Jurkat, Clone E6-1 (cell line): ENCODE measurements around the gene CPLX3.

Experiments
- DNase-seq: peaks from one replicate; pipeline ENCODE4 v3.0.0-alpha.2; 2011; ENCODE audit warnings: low read depth, low spot score
- H3K4me3 ChIP-seq: 2 replicates; pipeline ENCODE4 v1.5.1; 2011; ENCODE audit warnings: mild to moderate bottlenecking, low read length, control low read depth, moderate library complexity

Gene CPLX3

DNA sequence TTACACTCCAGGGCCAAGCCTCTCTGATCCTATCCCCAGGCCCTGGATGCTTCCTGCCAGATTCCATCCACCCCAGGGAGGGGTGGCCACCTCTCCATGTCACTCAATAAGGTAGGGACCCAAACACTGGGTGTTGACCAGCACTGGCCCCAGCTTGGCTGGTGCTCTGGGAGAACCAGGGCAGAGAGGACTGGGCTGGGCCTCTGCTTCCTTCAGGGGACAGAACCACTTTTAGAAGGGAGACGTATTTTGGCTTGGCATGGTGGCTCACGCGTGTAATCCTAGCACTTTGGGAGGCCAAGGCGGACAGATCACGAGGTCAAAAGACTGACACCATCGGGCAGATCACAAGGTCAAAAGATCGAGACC, 4.7 kb upstream of the CPLX3 start:
- no peak overlapping the region for H3K4me3 ChIP-seq
- DNase-seq = no peak

DNA sequence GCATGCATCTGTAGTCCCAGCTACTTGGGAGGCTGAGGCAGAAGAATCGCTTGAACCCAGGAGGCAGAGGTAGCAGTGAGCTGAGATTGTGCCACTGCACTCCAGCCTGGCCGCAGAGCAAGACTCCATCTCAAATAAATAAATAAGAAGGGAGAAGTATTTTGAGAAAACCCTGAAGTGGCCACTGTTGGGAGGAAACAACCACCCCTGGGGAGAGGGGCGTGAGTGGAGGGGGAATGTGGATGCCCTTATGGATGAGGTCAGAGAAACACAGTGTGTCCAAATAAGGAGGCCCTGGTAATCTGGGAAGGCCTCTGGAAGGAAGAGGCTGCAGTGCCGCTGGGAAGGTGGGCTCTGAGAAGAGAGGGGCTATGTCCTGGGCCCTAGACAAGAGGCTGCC, 4.2 kb upstream of the CPLX3 start:
- DNase-seq = no peak
- no peak overlapping the region for H3K4me3 ChIP-seq

DNA sequence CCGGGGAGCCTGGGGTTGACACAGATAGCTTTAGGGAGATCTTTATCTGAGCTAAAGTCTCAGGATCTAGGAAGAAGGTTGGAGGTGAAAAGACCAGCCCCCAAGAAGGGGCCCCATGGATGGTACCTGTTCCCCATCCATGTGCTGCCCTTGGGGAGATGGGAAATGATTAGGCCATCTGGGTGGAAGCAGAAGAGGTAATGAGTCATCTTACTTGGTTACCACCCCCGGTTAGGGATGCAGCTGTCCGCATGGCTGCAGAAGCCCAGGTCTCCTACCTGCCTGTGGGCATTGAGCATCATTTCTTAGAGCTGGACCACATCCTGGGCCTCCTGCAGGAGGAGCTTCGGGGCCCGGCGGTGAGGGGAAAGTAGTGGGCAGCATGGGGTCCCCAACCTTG, 3.1 kb upstream of the CPLX3 start:
- no peak for DNase-seq
- H3K4me3 ChIP-seq = no peak overlapping the region

DNA sequence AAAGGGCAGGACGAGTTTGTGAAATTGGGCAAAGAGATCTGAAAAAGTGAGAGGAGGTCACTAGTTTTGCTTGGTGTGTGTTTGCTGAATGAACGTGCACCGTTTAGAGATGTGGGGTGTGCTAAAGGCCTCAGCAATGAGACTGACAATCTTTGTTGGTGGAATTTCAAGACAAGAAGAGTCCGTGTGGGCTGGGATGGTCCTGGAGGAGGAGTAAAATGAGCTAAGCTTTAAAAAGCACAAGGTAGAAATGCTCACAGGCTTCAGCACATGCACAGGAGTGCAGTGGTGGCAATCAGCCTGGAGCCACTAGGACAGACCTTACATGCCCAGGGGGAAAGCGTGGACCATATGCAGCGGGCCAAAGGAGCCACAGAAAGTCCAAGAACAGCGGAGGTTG, 1.5 kb upstream of the CPLX3 start:
- DNase-seq = no peak
- no peak overlapping the region for H3K4me3 ChIP-seq

DNA sequence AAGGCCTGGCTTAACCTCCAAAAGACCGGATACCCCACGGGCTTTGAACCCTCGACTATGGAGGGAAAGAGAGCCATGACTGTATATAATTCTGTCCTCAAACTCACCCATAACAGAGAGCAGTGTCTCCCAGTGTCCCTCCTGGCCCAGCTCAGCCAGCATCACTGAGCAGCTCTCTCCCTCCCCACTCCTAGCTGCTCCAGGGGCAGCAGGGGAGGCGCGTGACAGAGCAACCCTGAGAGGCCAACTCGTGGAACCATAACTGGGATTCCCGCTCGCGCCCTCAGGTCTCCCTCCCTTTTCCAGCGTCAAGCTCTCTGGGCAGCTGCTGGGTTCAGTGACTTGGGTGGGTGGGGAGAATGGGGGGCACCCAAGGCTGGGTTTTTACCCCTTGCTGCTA, 561 bp upstream of the CPLX3 start:
- no peak for DNase-seq

DNA sequence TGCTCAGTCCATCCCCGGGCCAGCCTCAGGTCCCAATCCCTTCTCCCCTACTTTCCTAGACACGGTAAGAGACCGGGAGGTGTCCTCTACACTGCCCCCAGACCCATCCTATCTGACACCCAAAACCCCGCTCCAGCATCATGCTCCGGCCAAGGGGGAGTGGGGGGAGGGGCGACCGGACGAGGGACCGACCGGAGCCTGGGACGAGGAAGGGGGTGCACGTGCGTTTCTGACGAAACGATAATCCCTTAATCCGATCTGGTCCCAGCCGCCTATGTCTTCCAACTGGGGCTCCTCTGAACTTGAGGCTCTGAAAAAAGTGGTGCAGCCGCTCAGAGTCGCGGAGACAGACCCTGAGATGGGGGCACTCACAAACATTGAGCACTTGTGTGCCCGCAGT, 494 bp downstream of the CPLX3 start:
- no peak for DNase-seq
- H3K4me3 ChIP-seq = no peak overlapping the region

More for the DNA sequence above, 561 bp upstream of the CPLX3 start:
- no peak overlapping the region for H3K4me3 ChIP-seq

DNA sequence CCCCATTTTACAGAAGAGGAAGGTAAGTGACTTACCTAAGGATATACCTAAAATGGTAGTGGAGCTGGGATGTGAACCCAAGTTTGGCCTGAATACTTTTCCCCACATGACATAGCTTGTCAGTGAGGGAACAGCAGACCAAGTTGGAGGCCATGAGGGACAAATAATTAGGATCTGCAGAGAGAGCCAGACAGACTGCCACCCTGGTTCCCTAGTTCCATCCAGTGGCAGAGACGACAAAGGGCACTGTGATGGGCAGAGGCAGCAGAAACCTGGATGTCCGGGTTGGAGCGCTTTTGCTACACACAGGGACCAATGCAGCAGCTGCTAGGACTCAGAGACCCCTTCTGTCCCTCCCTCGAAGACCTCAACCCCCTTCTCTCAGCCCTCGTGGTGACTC, 1.2 kb downstream of the CPLX3 start:
- no peak for DNase-seq

DNA sequence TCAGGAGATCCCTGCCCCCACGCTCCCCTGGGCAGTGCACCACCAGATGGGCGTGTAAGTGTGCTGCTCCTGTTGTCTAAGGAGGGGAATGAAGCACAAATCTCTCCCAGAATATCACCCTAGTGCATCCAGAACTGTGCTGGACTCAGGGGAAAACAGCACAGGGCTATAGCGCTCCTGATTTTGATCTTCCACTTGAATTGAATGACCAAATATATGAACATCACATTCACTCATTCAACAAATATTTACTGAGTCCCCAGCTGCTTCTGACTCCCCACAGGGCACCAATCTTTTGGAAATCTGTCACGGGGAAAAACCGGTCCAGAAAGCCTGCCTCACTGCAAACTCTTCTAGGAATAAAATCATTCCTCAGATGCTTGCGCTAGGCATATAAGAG, 2.4 kb downstream of the CPLX3 start:
- H3K4me3 ChIP-seq = no peak overlapping the region
- DNase-seq = no peak

More for the DNA sequence above, 1.2 kb downstream of the CPLX3 start:
- no peak overlapping the region for H3K4me3 ChIP-seq

DNA sequence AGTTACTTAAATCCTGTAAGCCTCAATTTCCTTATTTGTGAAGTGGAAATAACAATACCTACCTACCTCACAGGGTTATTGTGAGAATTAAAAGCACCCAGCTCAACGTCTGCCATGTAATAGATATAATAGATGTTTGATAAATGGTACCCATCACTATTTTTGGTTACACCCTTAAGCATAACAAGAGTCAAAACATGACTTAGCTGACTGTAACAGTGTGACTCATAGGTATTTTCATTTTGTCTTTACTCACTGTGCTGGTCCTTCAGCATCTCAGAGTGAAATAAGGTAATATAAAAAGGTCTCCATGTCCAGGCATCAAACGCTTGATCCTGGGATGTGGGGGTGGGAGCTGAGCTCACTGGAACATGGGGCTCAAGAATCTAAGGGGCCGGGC, 3.1 kb downstream of the CPLX3 start:
- H3K4me3 ChIP-seq = no peak overlapping the region
- no peak for DNase-seq

DNA sequence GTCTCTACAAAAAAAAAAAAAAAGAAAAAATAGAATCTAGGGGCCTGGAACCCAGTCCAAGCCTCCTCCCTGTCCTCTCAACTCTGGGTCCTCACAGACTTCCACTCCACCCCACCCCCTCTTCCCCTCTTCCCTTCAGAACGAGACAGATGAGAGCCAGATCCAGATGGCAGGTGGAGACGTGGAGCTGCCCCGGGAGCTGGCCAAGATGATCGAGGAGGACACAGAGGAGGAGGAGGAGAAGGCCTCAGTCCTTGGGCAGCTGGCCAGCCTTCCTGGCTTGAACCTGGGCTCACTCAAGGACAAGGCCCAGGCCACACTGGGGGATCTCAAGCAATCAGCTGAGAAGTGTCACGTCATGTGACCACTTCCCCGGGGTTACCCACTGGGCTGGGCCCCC, 3.6 kb downstream of the CPLX3 start:
- DNase-seq = no peak
- H3K4me3 ChIP-seq = no peak overlapping the region

DNA sequence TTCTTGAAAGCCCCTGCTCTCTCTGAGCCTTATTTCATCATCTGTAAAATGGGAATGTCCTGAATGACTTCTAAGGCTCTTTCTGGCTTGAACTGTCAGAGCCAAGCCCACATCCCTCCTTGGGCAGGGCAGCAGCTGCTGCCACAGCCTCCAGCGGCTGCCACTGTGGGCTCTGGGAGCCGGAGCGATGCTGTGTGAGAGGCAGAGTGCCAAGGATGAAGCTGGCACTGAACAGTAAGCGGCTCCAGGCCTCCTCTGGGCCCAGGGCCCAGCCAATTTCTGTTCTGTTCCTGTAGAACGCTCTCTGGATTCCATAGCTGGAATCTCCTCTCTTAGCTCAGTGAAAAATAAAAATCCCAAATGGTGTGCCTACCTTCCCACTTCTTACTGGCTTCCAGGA, 4.4 kb downstream of the CPLX3 start:
- H3K4me3 ChIP-seq = no peak overlapping the region
- no peak for DNase-seq

DNA sequence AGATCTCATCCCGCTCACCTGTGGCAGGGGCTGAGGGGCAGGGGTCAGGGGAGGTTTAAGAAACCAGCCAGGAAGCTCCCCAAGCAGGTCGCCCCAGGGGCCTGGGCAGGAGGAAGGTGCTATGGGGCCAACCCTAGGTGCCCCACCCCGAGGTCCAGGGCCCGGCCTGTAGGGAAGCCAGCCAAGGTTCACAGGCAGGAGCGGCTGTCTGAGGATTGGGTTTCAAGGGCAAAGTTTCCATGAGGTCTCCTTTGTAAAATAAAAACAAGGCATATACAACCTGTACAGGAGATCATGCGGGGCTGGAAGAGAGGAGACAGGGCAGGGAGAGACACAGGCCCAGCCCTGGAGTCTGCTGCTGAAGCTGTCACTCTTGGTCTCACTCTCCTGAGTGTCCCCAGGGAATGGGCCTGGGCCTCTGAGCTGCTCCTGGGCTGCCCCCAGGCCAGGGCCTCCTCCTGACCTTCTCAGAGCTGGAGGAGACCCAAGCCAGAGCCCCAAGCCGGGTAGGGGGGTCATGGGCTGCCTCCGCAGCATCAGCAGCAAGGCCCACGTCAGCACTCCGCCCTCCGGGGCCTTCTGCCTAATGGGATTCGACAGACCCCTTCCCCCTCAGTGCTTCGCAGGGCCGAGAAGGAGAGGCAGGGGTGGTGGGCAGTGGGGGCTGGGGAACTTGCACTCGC, 5.5 kb downstream of the CPLX3 start:
- DNase-seq = no peak

DNA sequence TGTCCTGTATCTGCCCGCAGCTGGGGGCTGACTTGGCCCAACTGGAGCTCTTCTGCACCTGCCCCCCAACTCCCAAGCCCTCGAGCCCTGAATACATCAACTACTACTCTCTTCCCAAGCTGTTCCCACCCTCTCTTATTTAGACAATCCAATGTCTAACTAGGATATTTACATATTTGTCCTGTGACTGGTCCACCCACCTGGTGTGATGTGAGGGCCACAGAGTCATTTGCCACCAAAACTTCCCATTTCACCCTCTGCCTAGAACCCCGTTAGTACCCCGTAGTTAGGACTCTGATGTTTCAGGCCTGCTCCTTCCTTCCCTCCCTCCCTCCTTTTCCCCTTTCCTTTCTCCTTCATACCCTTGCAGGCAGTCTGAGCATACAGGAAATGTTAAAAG, 6.4 kb downstream of the CPLX3 start:
- H3K4me3 ChIP-seq = no peak overlapping the region
- DNase-seq = no peak

More for the DNA sequence above, 5.5 kb downstream of the CPLX3 start:
- no peak overlapping the region for H3K4me3 ChIP-seq

DNA sequence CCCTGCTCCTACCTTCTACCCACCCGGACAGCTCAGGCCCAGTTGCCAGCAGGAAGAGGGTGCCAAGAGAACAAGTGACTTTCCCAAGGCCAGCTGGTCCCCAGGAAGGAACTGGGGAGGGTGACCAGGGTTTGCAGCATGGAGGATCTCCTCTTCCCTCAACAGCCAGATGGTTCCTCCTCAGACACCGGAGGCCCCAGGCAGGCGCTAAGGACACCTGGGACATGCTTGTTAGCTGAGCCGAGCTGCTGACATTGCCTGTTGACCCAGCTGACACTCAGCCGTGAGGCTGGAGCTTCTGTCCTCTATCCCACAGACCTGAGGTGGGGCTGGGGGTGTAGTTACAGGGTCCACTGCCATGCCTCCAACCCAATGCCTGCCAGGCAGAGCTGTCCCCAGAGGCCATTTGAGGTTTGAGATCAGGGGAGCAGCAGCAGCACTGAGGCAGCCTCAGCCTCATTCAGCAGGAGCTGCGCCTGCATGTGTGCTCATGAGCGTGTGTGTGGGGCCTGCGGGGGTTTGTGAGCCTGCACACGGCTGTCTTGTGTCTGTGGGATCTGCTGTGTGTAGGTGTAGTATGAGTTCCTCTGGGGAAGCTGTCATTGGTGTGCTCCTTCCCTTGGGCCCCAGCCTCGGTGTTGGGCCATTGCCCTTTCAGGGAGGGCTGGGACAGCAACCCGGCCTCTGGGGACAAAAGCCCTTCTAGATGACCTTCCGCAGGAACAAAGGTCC, 7.1 kb downstream of the CPLX3 start:
- DNase-seq = no peak
- H3K4me3 ChIP-seq = no peak overlapping the region

DNA sequence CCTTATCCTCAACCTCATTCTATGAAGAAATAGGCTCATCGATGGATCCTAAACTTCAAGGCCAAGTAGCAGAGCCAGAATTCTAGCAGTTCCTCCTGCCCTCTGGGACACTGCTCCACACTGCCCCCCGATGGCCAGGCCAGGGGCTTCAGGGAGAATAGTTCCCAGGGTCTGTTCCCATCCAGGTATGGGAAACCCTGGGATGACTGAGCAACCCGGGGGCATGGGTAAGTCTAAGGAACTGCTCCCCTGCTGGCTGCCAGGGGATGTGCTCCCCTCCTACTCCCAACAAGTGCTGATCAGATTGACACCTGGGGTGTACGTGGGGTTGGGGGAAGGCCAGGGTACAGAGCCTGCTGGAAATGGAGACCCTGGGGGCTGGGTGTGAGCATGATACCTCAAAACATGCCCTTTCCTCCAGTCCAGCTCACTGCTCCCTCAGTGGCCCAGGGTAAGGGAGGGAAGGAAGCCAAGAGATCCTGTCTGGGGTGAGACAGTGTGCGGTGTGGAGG, 8.9 kb downstream of the CPLX3 start:
- DNase-seq = no peak

DNA sequence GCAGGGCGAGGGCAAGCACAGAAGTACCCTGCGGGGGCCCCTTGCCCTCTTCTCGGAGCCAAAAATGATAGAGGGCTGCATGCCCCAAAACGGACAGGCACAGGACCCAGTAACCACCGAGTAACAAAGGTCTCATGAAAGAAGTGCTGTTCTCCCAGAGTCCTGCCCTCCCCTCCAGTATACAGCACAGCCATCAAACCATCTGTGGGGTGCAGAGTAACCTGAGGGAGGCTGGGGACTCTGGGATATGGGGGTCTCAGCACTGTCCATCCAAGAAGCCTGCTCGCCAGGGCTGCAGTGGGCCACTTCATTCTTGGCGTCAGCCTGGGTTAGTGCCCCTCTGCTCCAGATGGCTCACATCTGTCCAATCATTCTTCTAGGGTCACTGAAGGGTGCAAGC, 10.4 kb downstream of the CPLX3 start:
- DNase-seq = no peak
- H3K4me3 ChIP-seq = no peak overlapping the region

More for the DNA sequence above, 8.9 kb downstream of the CPLX3 start:
- H3K4me3 ChIP-seq = no peak overlapping the region

DNA sequence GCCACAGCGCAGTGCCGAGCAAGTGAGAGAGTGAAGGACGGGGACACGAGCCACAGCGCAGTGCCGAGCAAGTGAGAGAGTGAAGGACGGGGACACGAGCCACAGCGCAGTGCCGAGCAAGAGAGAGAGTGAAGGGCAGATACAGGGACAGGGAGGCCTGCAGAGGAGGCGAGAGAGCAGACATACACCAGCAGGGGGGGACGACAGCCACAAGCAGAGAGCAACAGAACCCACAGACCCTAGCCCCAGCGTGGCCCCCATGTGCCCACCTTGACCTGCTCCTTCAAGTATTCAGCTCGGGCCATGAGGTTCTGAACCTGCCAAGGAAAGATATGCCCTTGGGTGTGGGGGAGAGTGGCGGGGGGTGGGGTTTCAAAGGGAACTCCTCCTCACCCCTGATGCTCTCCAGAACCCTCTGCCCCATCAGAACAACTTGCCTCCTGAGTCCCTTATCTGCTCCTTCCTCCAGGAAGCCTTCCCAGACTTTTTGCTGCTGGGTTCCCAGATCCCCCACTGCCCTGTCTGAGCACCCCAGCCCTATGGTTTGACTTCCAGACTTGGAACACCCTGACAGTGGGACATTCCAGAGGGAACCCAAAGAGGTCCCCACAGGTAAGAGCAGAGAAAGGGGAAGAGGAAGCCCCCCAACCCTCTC, 11.2 kb downstream of the CPLX3 start:
- no peak overlapping the region for H3K4me3 ChIP-seq
- DNase-seq = no peak

DNA sequence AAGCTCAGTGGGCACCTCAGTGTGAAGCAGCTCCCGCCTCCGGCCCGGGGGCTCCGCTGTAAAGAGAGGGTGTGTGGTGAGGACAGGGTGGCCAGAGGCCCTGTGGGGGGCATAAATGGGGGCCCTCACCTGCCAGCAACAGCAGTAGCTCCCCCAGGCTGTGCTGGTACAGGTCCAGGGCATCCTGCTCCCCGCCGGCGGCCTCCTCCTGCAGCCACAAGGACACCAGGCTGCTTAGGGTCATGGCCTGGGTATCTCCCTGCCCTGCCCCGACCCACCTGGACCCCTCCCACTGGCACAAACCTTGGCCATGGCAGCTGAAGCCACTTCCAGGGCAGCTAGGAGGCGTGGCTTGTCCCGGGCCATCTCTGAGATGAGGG, 11.7 kb downstream of the CPLX3 start:
- no peak for DNase-seq
- no peak overlapping the region for H3K4me3 ChIP-seq

DNA sequence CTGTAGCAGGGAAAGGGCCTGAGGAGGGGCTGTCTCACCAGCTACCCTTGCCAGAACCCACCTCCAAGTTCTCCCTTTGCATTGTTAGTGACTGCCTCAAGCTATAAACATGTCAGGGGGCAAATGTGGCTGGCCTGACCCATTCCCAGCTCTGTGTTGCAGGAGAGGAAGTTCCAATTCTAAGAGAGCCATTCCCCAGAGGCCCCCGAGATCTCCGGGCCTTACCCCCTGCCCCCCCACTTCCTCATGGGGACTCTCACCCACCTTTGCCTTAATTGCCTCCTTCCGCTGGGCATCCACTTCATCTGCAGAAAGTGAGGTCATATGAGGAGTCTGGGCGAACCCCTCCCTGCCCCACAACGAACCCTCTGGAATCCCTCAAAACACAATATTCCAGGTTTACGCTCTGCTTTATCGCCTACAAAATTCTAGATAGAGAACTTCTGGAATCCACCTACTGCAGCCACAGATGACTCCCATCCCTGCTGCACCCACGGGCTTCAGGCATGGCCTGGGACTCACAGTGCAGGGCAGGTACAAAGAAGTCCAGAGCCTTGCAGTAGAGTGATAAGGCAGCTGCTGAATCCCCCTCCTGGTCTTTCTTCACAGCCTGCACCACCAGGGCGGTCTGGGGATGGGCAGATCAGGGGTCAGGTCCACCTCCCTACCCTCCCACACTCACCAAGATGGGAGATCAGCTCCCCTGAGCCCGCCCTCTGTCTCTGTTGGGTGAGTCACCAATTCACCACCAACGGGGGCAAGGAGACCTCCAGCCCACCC, 12.5 kb downstream of the CPLX3 start:
- H3K4me3 ChIP-seq = no peak overlapping the region
- DNase-seq = no peak
